AG08395 (cell line): ENCODE data around the gene LAMC2.
"Not testable (repeated sequence)": the region's sequence is repeated elsewhere in the genome, so short reads cannot be mapped to it uniquely, and the experiment has no call there.

Experiments used
- DNase-seq: peaks from one replicate; pipeline ENCODE4 v3.0.0; 2012; ENCODE audit warnings: mixed read lengths, low spot score

LAMC2 gene

DNA sequence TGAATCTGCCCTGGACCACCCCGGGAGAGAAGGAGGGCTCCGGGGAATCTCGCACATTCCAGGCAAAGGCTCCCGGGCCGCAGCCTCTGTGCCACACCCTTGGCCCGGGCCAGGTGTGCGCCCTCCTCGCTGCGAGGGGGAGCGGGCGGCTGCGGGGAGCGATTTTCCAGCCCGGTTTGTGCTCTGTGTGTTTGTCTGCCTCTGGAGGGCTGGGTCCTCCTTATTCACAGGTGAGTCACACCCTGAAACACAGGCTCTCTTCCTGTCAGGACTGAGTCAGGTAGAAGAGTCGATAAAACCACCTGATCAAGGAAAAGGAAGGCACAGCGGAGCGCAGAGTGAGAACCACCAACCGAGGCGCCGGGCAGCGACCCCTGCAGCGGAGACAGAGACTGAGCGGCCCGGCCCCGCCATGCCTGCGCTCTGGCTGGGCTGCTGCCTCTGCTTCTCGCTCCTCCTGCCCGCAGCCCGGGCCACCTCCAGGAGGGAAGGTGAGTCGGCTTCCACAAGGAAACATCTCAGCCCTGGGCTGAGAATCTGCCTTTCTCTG, at the start of gene LAMC2:
Gene LAMC2, plus strand, starts transcription at position 324 of the 550 bp plus-strand sequence. Its CDS starts 89 bp downstream, at position 413.
- no peak for DNase-seq

DNA sequence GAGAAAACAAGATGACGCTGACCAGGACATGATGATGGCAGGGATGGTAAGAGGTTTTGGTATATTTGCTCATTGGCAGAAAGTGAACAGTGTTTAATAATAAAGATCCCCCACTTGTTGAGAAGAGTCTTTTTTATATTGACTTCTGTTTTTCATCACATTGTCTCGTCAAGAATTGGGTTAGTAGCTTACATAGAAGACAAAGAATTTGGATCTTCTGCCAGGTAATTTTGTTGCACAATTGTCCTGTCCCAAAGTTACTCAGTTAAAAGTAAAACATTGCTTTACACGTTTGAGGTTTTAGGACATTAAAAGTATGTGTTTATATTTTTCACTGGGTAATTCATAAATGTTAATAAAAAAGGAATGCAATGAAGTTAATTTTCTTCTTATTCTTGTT, 48.3 kb upstream of the LAMC2 start:
- DNase-seq = peak; percentile 37

DNA sequence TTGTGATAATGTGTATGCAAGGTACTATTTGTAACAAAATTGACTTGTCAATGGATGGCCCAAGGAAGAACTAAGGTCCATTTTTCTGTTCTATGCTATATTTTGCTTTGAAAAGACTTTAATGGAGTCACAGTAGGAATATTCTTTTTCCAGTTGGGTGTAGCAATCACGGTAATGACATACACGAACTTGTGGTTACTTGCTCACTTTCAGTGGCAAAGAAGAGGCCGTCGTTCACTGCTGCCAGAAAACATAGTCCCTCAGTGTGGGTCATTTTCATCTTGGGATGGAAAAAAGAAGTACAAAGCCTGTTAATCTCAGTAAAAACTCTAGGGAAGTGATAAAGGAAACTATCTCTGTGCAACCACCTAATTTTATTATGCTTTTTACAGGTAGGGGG, 47.8 kb upstream of the LAMC2 start:
- peak; percentile 38 for DNase-seq

DNA sequence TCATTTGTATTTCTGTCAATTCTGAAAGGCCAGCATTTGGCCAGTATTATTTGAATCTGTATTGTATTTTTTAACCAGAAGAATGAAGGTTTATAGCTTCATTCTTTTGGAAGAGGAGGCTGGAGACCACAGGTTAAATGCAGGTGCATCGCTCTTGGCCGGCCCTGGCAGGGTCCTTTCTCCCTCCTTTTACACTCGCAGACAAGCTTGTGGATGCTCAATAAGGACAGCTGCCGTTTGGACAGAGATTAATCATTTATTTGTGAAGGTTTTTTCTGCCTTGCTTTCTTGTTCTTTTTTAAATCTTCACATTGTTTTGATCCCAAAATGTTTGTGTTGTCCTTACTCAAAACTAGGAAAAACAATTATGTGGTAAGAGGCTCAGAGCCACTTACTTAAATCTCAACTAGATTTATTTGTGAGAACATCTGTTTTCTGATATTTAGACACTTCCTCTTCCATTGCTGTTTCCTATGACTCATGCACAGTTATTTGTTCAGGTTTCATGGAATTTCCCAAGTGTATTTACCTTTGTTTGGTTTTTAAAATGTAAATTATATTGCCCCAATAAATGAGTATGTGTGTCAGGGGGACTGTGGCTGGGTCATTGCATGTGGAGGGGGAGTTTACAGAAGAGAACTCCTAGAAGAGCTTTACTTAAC, 46.7 kb upstream of the LAMC2 start:
- DNase-seq = peak; percentile 34

DNA sequence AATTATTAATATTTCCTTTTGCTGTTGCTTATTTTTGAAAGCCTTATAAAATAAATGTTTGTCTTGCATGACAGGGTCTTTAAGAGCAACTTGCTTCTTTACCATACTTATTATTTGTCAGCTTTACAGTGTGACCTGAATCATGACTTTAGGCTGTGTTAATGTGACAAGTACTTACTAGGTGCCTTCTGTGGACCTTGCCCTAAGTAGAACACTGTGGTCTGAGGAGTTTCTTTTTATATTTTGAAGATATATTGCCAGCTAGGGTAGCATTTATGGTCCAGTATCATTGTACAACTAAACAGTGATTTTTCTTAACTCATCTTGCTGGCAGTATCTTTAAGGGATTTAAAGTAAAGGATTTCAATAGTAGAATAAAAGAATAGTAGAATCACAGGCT, 45.4 kb upstream of the LAMC2 start:
- no peak for DNase-seq

DNA sequence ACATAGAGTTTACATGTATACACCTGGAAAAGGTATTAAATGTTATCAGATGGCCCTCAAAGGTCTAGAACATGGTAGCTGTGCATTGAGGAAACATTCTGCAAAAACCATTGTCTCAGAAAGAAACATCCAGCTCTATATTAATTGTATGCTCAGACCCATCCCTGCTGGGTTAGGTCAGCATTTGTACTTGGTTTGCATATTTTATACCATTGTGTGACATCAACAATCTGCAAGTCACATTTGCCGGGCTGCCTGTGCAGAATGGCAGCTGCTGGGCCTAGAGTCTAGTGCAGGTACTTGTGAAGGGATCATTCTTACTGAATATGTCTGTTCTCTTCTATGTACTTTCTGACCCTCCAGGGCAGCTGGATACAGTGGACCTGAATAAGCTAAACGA, 43.9 kb upstream of the LAMC2 start:
- DNase-seq = no peak

DNA sequence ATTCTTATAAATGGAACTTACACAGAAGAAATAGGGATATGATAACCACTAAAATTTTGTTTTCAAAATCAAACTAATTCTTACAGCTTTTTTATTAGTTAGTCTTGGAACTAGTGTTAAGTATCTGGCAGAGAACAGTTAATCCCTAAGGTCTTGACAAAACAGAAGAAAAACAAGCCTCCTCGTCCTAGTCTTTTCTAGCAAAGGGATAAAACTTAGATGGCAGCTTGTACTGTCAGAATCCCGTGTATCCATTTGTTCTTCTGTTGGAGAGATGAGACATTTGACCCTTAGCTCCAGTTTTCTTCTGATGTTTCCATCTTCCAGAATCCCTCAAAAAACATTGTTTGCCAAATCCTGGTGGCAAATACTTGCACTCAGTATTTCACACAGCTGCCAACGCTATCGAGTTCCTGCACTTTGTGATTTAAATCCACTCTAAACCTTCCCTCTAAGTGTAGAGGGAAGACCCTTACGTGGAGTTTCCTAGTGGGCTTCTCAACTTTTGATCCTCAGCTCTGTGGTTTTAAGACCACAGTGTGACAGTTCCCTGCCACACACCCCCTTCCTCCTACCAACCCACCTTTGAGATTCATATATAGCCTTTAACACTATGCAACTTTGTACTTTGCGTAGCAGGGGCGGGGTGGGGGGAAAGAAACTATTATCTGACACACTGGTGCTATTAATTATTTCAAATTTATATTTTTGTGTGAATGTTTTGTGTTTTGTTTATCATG, 42.3 kb upstream of the LAMC2 start:
- DNase-seq = no peak

DNA sequence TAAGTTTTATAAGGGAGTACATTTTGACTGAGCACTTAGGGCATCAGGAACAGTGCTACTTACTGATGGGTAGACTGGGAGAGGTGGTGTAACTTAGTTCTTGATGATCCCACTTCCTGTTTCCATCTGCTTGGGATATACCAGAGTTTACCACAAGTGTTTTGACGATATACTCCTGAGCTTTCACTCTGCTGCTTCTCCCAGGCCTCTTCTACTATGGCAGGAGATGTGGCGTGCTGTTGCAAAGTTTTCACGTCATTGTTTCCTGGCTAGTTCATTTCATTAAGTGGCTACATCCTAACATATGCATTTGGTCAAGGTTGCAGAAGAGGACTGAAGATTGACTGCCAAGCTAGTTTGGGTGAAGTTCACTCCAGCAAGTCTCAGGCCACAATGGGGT, 41.3 kb upstream of the LAMC2 start:
- DNase-seq = no peak

DNA sequence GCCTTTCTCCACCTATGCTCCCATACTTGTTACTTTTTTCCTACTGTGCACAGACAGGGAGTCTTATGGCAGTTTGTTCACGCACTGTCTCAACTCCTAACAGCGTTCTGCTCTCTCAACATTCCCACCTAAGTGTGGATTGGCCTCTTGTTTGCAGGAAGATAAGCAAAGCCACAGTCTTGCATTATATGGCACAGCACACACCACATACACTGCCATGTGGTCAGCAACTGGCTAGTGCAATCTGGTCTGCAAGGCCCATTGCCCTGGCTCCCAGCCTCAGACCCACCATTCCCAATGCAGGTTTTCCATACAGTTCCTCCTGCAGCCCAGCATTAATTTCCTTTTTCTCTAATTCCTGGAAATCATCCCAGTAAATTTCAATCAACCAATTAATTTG, 38.3 kb upstream of the LAMC2 start:
- DNase-seq = no peak

DNA sequence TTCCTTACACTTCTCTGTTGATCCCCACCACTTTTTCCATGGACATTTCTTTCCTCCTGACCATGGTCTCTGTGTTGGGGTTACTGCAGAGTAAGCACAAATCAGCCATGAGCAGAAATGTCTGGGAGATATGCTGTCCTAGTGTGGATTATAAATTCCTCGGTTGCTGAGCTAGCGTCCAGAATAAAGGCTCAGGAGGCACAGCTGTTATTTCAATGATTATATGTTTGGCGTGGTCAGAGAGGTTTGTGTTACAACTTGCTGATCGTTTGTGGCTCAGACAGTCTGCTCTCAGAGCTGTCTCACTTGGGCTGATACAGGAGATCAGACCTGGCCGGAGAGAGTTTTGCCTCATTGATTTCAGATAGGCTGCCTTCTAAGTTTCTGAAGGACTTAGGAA, 37.5 kb upstream of the LAMC2 start:
- no peak for DNase-seq

DNA sequence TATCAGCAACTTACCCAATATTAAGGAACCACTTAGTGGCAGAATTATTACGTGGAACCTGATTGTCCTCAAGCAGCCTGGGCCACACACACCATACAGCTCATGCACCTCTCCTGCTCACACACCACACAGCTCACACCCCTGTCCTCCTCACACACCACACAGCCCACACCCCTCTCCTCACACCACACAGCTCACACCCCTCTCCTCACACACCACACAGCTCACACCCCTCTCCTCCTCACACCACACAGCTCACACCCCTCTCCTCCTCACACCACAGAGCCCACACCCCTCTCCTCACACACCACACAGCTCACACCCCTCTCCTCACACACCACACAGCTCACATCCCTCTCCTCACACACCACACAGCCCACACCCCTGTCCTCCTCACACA, 36.8 kb upstream of the LAMC2 start:
- no peak for DNase-seq

DNA sequence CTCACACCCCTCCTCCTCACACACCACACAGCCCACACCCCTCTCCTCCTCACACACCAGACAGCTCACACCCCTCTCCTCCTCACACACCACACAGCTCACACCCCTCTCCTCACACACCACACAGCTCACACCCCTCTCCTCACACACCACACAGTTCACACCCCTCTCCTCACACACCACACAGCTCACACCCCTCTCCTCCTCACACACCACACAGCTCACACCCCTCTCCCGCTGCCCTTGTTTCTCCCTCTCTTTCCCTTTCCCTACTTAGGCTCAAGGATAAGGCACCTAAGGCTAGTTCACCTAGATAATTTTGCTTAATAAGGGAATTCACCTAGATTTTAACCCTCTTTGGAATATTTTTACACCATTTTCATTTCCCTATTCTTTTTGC, 36.0 kb upstream of the LAMC2 start:
- DNase-seq = not testable (repeated sequence)

DNA sequence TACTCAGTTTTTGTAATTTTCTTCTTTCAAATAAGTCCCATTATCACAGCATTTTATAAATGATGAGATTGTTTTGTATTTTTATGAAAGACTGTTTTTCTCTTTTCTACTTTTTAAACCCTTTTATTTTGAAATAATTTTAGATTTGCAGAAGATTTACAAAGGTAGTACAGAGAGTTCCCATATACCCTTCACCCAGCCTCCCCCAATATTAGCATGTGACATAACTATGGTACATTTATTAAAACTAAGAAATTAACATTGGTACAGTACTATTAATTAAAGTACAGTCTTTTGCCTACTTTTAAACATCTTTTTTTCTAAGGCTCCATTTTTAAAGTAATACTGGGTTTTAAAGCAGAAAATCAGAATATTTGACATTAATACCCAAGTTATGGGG, 35.6 kb upstream of the LAMC2 start:
- DNase-seq = no peak

DNA sequence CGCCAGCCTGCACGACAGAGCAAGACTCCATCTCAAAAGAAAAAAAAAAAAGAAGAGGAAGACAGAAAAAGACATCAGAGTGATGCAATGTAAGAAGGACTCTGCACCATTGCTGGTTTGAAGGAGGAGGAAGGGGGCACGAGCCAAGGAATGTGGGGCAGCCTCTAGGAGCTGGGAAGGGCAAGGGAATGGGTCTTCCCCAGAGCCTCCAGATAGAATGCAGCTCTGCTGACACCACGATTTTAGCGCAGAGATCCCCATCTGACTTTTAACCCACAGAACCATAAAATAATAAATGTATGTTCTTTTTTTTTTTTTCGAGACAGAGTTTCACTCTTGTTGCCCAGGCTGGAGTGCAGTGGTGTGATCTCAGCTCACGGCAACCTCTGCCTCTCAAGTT, 33.9 kb upstream of the LAMC2 start:
- DNase-seq = no peak

DNA sequence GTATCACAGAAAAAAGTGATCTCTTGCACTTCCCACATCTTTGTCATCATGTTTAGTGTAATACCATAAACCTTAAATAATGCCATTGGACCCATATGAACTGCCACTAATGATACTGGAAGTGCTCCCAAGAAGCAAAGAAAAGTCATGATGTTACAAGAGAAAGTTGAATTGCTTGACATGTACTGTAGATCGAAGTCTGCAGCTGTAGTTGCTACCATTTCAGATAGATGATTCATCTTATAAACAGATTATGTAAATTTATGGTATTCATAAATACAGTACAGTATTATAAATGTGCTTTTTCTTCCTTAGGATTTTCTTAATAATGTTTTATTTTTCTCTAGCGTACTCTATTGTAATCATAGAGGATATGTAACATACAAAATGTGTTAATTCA, 30.1 kb upstream of the LAMC2 start:
- DNase-seq = no peak

DNA sequence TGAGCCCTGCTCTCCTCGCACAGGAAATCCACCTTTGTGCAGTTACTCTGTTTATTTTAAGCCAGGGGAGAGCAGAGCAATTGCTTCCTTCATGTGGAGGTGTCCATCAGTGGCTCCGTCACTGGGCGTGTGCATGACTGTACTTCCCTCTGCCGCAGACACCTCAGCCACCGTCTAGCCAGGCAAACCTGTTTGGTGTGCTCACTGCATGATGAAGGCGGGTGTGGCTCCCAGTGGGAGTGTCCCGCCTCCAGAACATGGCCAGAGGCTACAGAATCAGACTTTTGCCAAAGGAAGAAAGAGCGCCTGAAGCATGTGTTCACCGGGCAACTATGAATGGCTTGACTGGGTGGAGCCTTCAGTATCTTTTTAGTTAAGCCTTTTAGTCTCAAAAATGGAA, 26.1 kb upstream of the LAMC2 start:
- no peak for DNase-seq

DNA sequence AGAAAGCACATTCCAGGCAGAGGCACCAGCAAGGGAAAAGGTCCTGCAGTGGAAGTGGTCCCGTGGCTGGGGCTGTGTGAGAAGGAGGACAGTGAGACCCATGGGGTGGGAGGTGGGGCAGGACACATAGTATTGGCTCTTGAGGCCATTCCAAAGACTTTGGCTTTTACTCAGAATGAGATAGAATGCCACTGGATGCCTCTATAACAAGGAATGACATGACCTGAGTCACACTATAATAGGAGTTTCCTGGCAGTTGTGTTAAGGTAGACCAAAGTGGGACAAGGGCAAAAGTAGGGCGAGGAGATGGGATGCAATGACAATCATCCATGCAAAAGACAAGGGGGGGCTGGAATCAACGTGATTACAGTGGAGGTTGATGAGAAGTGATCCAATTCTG, 24.7 kb upstream of the LAMC2 start:
- DNase-seq = no peak

DNA sequence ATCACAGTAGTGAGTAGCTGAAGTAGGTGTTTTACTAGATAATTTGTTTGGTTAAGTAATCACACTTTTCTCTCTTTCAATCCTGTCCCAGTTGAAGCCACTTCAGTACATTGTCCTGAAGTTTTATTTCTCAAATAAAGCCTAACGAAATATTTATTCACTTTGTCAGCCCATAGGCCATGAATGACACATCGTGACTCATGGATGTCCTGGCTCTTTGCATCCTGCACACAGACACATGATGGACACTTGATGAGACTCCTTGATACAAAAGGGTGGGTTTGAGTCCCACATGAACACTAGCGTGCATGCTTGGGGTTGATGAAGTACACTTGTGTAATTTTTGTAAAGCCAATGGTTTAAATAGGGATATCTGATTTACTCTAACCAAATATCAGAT, 22.7 kb upstream of the LAMC2 start:
- DNase-seq = peak; percentile 54

DNA sequence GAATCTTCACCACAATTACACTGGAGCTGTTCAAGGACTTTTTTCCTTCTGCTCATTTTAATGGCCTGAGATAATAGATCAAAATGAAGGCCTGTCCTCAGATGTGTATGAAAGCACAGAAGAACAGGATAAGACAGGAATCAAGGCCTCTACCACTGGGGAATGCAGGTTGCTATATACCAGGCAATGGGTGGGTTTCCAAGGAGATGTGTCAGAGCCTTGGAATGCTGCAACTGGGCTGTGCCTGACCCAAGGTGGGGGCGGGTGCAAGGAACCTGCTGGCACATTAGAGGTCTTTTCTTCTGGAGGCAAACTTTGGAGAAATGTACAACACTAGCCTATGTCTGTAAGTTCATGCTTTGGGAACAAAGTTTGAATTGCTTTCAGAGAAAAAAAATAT, 21.7 kb upstream of the LAMC2 start:
- peak; percentile 44 for DNase-seq

DNA sequence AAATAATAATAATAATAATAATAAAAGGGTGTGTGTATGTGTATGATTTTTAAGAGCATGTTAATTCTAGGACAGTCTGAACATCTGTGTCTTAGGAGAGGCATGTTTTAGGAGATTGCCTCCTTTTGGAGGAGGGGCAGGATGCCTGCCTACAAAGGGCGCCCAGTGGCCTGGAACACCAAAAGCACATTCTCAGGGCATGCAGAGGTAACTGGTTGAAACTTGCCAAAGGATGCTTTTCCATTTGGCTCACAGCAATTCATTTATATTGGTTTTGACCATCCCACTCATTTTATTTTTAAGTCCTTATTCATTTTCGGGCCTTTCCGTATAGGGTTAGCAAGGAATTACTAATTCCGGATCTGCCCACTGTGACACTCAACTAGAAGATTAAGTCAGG, 21.1 kb upstream of the LAMC2 start:
- no peak for DNase-seq

DNA sequence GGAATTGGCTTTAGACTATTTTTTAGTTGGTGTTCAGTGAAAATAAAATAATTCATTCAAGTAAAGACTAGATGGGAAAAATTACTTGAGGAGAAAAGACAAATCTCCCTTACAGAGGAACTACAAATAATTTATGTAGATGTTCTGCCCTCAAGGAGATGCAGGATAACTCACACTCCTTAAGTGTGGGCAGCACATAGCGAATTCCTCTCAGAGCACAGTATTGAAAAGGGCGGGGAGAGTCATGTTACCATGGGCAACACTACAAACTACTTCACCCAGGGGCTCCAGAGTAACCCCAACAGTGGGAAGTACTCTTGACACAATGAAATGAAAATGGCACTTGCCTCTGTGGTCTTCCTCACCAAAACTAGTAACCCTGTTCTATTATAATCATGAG, 20.6 kb upstream of the LAMC2 start:
- no peak for DNase-seq

DNA sequence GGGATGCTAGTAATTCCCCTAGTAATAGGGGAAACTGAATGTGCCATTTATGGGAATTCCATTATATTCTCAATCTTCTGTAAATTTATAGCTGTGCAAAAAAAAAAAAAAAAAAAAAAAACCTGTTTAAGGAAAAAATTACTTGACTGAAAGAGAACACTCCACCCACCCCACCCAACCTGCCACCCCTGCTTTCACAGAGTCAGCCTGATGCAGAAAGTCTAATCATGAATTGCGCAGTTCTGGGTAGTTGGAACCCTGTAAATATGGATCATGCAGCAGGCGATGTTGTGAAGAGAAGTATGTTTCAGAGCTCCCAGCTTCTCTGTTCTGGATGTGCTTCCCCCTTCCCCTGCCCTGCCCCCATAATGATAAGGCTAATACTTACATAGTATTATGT, 19.6 kb upstream of the LAMC2 start:
- DNase-seq = no peak

DNA sequence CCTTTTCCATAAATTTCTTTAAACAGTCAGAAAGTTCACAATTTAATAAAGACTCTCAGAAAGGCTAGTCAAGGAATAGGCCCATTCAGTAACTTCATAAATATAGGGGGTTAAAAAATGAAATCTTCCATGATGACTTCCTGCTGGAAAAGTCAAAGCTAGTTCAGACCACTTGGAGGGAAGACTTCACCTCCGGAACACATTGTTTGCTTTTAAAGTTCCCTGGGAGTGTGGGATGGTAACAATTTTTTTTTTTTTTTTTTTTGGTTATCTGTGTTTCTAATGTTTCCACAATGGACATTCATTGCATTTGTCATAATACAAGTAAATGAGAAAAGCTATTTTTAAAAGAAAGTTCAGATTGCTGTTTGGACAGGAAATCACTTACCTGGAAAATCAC, 18.4 kb upstream of the LAMC2 start:
- DNase-seq = no peak

DNA sequence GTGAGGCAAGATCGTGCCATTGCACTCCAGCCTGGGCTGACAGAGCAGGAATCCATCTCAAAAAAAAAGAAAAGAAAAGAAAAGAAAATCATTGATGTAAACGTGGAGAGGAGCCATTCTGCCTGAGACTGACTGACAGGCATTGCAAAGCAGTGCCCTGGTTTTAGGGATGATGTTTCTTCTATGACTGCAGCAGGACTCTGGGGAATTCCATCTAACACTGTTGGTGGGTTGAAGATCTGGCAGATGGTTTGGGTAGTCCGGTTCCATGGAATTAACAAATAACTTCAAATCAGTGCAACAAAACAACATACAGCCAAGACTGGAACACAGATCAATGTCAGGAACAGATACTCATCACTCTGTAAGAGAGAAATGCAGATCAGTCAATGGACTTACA, 17.8 kb upstream of the LAMC2 start:
- no peak for DNase-seq
